Right lobe of liver (tissue), 4 donors: ENCODE data around the gene SNRNP48.

Source experiments
- POLR2A ChIP-seq: fragments of 450-650 bp; IDR thresholded peaks from one replicate; pipeline ENCODE4 v1.6.1; 2017; ENCODE audit warnings: antibody characterized with exemption, mild to moderate bottlenecking
- TF ChIP-seq, protein P1 (sequence below), 4 donors: fragments of 200-600 bp in 3 of 4; fragments of 450-650 bp in 1 of 4; IDR thresholded peaks; one replicate each; pipeline versions ENCODE4 v1.5.1 to v1.8.0; 2016 to 2022; ENCODE audit warnings: antibody characterized with exemption in 4 of 4, mild to moderate bottlenecking in 2 of 4
- donor health status: DM: no; HTN: no; CAD: no.
- donor health status: DM: no; HTN: no; CAD: no.
- donor health status: DM: no; HTN: yes; CAD: no.

- TF ChIP-seq, protein P1, sequence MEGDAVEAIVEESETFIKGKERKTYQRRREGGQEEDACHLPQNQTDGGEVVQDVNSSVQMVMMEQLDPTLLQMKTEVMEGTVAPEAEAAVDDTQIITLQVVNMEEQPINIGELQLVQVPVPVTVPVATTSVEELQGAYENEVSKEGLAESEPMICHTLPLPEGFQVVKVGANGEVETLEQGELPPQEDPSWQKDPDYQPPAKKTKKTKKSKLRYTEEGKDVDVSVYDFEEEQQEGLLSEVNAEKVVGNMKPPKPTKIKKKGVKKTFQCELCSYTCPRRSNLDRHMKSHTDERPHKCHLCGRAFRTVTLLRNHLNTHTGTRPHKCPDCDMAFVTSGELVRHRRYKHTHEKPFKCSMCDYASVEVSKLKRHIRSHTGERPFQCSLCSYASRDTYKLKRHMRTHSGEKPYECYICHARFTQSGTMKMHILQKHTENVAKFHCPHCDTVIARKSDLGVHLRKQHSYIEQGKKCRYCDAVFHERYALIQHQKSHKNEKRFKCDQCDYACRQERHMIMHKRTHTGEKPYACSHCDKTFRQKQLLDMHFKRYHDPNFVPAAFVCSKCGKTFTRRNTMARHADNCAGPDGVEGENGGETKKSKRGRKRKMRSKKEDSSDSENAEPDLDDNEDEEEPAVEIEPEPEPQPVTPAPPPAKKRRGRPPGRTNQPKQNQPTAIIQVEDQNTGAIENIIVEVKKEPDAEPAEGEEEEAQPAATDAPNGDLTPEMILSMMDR (IDR thresholded peaks at IDR 0.05), result no peak
- no peak for TF ChIP-seq POLR2A
Observed at GRCh38 chr6:7557652-7558051, 32.3 kb upstream of the SNRNP48 start.
